Activated CD4-positive, alpha-beta T cell treated with anti-CD3 and anti-CD28 coated beads, Interleukin-2, amount 50 U/mL, for 1 hour (primary cell): ENCODE results near the gene NELFA.
"Not testable (repeated sequence)": the region's sequence is repeated elsewhere in the genome, so short reads cannot be mapped to it uniquely, and the experiment has no call there.

Experiments
- DNase-seq: peaks from one replicate; pipeline ENCODE4 v3.0.0-alpha.2; 2020

Gene NELFA

GRCh38 chr4:1993718-1994516 is 14.9 kb downstream of the NELFA start:
- DNase-seq = not testable (repeated sequence)

GRCh38 chr4:1993169-1993516 is 15.6 kb downstream of the NELFA start:
- no peak for DNase-seq

GRCh38 chr4:1992468-1993168 is 16.2 kb downstream of the NELFA start:
- no peak for DNase-seq

GRCh38 chr4:1991596-1992434 is 17.0 kb downstream of the NELFA start:
- DNase-seq = no peak

GRCh38 chr4:1991087-1991486 is 17.7 kb downstream of the NELFA start:
- DNase-seq = no peak

- no peak for DNase-seq
Observed at GRCh38 chr4:1990676-1991075, 18.1 kb downstream of the NELFA start.

- DNase-seq = no peak
Observed at GRCh38 chr4:1990348-1990645, 18.5 kb downstream of the NELFA start.

- DNase-seq = no peak
Observed at GRCh38 chr4:1989533-1990347, 19.0 kb downstream of the NELFA start.

- no peak for DNase-seq
Observed at GRCh38 chr4:1988327-1988724, 20.4 kb downstream of the NELFA start.

- no peak for DNase-seq
Observed at GRCh38 chr4:1987721-1988326, 20.9 kb downstream of the NELFA start.

- DNase-seq = no peak
Observed at GRCh38 chr4:1987296-1987695, 21.5 kb downstream of the NELFA start.

- DNase-seq = no peak
Observed at GRCh38 chr4:1986578-1987210, 22.1 kb downstream of the NELFA start.

- no peak for DNase-seq
Observed at GRCh38 chr4:1985780-1986577, 22.8 kb downstream of the NELFA start.

- no peak for DNase-seq
Observed at GRCh38 chr4:1985294-1985693, 23.5 kb downstream of the NELFA start.

GRCh38 chr4:1984406-1985191 is 24.2 kb downstream of the NELFA start:
- DNase-seq = no peak

- no peak for DNase-seq
Observed at GRCh38 chr4:1983846-1984405, 24.8 kb downstream of the NELFA start.

- DNase-seq = no peak
Observed at GRCh38 chr4:1983053-1983845, 25.5 kb downstream of the NELFA start.

GRCh38 chr4:1982124-1983052 is 26.4 kb downstream of the NELFA start:
- no peak for DNase-seq
